GM12891 (cell line): ENCODE measurements around the gene AQP5.
"Not testable (repeated sequence)": the region's sequence is repeated elsewhere in the genome, so short reads cannot be mapped to it uniquely, and the experiment has no call there.

Source experiments
- DNase-seq: peaks from one replicate; pipeline ENCODE4 v3.0.0; 2011; ENCODE audit warnings: low spot score; ENCODE audit not compliant: insufficient read length
- FAIRE-seq: peaks from 2 replicates; lab custom pipeline; 2011; peaks lifted over from hg19 to GRCh38; lab: Jason Lieb, UNC
- PAX5 ChIP-seq: IDR thresholded peaks from 2 replicates; pipeline ENCODE4 v1.6.1; 2011; ENCODE audit warnings: low read length, moderate library complexity, mild to moderate bottlenecking; ENCODE audit not compliant: insufficient read depth, severe bottlenecking
- POLR2A ChIP-seq: IDR thresholded peaks from 2 replicates; pipeline ENCODE4 v1.6.1; 2011; ENCODE audit warnings: low read depth, low read length, control low read depth
- POLR2AphosphoS5 ChIP-seq: IDR thresholded peaks from 2 replicates; pipeline ENCODE4 v1.6.1; 2011; ENCODE audit warnings: low read depth, low read length, control low read depth
- POU2F2 ChIP-seq: IDR thresholded peaks from 2 replicates; pipeline ENCODE4 v1.6.1; 2011; ENCODE audit warnings: low read depth, mild to moderate bottlenecking, control low read depth, low read length, moderate library complexity
- SPI1 ChIP-seq: IDR thresholded peaks from 2 replicates; pipeline ENCODE4 v1.6.1; 2011; ENCODE audit warnings: low read depth, low read length, control low read depth
- TAF1 ChIP-seq: IDR thresholded peaks from 2 replicates; pipeline ENCODE4 v1.6.1; 2011; ENCODE audit warnings: low read depth, low read length, control low read depth

Gene AQP5

DNA sequence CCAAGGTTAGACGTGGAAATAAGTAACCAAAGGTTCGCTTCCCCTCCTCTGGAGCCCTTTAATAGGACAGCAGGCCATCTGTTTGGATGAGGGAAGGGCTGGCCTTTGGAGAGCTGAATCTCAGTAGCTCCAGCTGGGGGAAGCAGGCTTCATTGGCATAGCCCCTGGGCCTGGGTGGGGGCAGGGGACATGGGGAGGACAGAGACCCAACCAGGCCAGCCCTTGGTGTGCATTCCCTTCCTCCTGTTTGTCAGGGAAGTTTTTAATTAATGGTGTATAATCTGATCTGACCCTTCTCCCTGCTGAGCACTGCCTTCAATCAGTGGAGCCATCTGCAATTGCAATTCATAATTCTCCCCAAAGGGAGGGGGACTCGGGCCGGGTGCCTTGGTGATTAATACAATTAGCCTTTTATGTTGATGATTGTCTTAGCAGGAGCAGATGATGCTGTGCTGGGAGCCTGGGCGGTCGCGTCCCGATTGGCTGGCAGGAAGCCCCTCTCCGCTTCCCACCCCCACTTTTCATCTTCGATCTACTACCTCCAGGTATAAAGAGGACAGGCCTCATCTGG, 17.4 kb downstream of the AQP5 start:
- TF ChIP-seq POLR2A (no peak), SPI1 (no peak), PAX5 (no peak), POLR2AphosphoS5 (no peak), TAF1 (no peak), POU2F2 (no peak)
- no peak for DNase-seq
- FAIRE-seq = no peak

DNA sequence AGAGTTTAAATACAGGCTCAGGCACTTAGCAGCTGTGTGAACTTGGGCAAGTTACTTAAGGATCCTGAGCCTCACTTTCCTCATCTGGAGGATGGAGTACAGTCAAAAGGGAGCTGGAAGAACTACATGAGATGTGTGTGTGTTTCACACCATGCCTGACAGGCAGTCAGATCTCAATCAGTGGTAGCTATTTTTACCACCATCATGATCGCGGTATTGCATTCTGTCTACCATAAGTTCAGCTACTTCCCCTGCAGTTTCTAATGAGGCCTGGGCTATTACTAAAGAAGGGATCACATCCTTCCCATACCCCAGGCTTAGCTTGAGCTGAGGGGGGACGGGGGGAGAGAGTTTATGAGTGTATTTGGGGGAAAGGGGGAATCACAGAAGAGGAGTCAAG, 18.1 kb downstream of the AQP5 start:
- DNase-seq (no peak), FAIRE-seq (peak; percentile 71)
- TF ChIP-seq POU2F2 (no peak), PAX5 (no peak), SPI1 (no peak), TAF1 (no peak), POLR2A (no peak)

DNA sequence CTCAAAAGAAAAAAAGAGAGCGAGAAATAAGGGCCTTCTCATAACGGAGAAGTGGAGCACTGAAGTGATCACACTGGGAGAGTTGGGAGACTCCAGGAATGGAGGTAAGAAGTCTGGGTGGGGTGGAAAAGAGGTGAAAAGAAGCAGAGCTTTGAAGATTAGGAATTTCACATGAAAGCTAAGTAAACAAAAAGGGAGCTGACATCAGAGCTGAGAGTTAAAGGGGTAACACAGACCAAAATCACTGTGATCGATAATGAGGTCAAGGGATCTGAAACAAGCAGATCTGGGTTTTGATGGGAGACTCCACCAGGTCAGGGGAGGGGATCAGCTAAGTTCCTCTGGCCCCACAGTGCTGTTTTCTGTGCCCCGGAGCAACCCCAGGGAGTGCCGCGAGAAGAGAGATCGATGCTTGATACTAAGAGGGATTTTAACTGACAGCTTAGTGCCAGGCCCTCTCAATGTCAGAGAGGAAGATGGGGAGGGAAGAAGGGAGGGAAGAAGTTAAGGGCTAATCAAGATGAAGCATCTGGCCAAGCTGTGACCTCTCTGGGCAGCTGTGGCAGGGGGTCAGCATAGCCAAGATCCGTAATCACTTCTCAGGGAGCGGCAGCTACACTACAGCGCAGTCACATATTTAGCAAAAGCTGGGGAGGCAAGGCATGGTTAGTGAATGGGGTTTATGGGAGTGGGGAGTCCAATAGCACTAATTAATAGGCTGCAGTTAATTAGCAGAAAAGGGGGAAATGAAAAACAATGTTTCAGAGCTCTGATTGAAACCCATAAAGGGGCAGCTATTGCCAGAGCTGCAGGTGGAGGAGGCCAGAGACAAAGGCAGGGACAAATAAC, 19.1 kb downstream of the AQP5 start:
- no peak for FAIRE-seq
- no peak for DNase-seq
- TF ChIP-seq PAX5 = no peak
- no peak for TF ChIP-seq POLR2AphosphoS5

DNA sequence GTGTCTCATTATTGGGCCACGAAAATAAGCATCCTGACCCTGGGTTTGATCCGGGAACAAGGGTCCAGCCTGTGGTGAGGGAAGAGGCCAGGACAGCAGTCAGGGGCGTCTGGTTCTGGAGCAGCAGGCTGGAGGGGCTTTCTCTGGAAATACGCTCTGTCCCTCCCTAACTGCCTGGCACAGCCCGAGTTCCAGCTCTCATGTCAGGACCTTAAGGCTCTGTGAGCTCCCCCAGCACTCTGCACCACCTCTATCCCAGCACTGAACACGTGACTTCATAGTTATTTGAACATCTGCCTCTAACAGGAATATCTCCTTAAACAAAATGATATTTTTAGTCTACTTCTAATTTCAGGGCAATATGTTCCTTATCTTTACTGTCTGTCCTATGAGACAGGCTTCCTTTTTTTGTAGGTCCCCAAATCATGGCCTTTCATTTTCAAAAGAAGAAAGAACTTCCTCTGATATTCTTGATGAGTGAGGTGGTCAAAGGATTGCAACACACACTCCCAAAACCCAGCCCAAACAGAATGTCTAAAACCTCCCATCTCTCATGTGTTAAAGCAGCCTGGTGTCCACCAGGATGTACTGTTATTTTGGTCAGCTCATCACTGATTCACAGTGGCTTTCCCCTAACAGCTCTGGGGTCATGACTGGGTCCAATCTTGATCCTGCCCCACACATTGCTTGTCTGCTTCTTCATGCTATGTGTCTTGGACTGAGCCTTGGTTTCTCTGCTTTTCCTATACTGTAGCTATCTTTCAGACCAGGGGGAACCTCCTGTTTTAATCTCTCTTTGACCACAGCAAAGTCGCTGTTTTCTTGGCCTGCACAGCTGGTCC, 20.8 kb downstream of the AQP5 start:
- DNase-seq (no peak), FAIRE-seq (no peak)
- TF ChIP-seq PAX5 = no peak
- TF ChIP-seq TAF1 = no peak
- TF ChIP-seq POLR2AphosphoS5 = no peak
- no peak for TF ChIP-seq SPI1
- TF ChIP-seq POLR2A = no peak
- no peak for TF ChIP-seq POU2F2

GRCh38 chr12:49983892-49984291, 22.2 kb downstream of the AQP5 start:
- no peak for TF ChIP-seq TAF1
- TF ChIP-seq POLR2AphosphoS5 = no peak
- TF ChIP-seq SPI1 = no peak
- no peak for TF ChIP-seq PAX5
- FAIRE-seq (no peak), DNase-seq (no peak)

- DNase-seq (no peak), FAIRE-seq (no peak)
- TF ChIP-seq POLR2A (no peak), POLR2AphosphoS5 (no peak), TAF1 (no peak), POU2F2 (no peak), PAX5 (no peak), SPI1 (no peak)
These were observed 23.0 kb downstream of the AQP5 start for GRCh38 chr12:49984476-49985359.

- FAIRE-seq = no peak
- TF ChIP-seq POLR2AphosphoS5 = no peak
- TF ChIP-seq PAX5 = no peak
- no peak for TF ChIP-seq TAF1
- TF ChIP-seq POLR2A = no peak
- TF ChIP-seq POU2F2 = no peak
- no peak for TF ChIP-seq SPI1
- no peak for DNase-seq
These were observed 24.3 kb downstream of the AQP5 start for GRCh38 chr12:49985981-49986380.

GRCh38 chr12:49986476-49986875, 24.8 kb downstream of the AQP5 start:
- DNase-seq = not testable (repeated sequence)

GRCh38 chr12:49987625-49988303, 26.1 kb downstream of the AQP5 start:
- no peak for DNase-seq
- no peak for FAIRE-seq

More at GRCh38 chr12:49986476-49986875, 24.8 kb downstream of the AQP5 start:
- not testable (repeated sequence) for FAIRE-seq

DNA sequence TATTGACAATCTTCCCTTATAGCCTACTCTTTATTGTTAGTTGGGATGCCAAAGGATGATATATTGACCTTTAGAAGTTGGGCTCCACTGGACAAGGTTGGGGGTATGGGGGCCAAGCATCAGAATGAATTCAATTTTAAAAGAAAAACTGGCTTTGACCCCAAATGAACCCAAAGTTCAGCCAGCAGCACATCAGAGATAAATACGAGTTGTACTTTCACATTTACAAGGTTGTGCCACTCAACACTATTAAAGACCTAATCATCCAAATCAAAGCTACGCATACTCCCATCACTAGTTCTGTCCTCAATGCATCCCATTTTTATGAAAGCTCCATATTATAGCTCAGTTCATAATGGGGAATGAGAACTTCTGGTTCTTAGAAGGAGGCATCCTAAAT, 27.7 kb downstream of the AQP5 start:
- not testable (repeated sequence) for DNase-seq, FAIRE-seq

More at GRCh38 chr12:49987625-49988303, 26.1 kb downstream of the AQP5 start:
- TF ChIP-seq POLR2AphosphoS5 (no peak), POU2F2 (no peak), TAF1 (no peak), POLR2A (no peak), SPI1 (no peak)
